Fibroblast of skin of right biceps (primary cell): ENCODE data around the gene SNIP1.
"Not testable (repeated sequence)": the region's sequence is repeated elsewhere in the genome, so short reads cannot be mapped to it uniquely, and the experiment has no call there.

Source experiments
- DNase-seq: peaks from one replicate; pipeline ENCODE4 v3.0.0-alpha.2; 2013

Gene SNIP1, protein sequence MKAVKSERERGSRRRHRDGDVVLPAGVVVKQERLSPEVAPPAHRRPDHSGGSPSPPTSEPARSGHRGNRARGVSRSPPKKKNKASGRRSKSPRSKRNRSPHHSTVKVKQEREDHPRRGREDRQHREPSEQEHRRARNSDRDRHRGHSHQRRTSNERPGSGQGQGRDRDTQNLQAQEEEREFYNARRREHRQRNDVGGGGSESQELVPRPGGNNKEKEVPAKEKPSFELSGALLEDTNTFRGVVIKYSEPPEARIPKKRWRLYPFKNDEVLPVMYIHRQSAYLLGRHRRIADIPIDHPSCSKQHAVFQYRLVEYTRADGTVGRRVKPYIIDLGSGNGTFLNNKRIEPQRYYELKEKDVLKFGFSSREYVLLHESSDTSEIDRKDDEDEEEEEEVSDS

GRCh38 chr1:37553927-37554808 lies at the start of gene SNIP1:
SNIP1 (minus strand) TSS chr1:37554293; CDS start chr1:37554229, 64 bp downstream.
- DNase-seq, result peak; percentile 93

- peak; percentile 30 for DNase-seq
Observed at GRCh38 chr1:37602750-37603694, 48.9 kb upstream of the SNIP1 start.

DNA sequence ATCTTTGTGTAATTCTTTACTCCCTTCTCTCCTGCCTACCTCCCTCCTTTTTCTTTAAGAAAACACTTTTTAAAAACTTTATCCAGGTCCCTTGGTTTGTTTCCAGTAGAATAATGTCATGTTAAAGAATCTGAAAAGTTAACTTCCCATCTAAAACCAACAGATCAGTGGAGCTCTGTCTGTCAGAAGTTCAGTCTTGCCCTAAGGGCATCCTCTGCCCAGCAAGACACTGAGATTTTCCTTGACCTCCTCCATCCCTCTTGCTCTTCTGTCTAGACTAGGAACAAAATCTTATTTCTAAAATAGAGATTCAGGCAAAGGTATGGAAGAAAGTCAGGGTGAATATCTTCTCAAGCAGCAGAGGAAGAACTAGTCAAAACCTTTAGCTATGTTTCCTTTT lies 47.3 kb upstream of the SNIP1 start:
- DNase-seq, result no peak

DNA sequence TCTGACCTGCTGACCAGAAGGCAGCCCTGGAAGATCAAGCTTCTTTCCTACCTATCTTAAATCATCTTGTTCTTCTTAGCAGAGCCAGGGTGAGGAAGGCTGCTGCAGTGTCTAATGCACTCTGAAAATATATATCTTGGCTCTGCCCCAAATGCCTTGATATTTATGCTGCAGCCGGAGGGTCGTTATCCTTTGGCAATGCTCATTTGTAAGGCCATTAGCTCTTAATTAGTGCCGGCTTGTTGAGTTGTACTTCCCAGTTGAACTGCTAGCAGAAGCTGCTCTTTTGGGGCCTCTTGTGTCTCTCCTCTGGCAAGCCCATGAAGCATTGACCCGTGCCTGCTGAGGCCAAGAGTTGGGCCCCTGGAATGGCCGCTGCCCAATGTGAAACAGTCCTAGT lies 45.8 kb upstream of the SNIP1 start:
- DNase-seq, result no peak

- DNase-seq, result no peak
Observed at GRCh38 chr1:37596182-37596667, 42.1 kb upstream of the SNIP1 start.

DNA sequence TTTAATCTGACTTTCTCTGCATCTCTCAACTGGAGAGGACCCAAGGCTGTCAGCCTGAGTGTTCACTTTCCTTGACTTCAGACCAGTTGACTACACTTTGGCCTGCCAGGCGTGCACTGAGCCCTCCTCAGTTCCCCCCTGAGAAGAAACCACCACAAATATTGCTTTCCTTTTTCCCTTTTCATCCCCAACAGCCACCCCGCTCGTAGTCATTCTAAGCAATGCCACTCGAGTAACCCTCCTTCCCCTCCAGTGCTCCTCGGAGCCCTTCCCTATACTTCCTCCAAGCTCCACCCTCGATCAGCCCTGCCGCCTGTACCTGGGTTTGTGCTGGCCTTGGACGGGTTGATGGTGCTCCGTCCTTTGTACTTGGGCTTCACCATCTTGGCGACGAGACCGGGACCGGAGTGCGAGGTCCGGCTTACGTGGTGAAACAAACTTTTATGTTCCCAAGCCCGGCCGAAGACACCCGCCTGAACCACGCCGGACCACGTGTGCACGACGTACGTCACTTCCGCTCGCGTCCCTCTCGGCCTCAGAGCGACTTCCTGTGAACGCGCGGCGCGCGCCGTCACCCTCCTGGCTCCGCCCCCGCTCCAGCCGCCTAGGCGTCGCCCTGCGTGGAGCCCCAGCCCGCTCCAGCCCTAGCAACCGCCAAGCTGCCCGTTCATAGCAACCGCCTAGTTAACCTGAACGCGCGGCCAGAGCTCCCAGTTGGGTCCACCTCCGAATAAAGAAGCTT lies 41.5 kb upstream of the SNIP1 start, which contains the start of gene GNL2:
Gene GNL2, minus strand, starts transcription at position 498 of the 742 bp plus-strand sequence. Its CDS starts 115 bp downstream, at position 383.
- peak; percentile 95 for DNase-seq

DNA sequence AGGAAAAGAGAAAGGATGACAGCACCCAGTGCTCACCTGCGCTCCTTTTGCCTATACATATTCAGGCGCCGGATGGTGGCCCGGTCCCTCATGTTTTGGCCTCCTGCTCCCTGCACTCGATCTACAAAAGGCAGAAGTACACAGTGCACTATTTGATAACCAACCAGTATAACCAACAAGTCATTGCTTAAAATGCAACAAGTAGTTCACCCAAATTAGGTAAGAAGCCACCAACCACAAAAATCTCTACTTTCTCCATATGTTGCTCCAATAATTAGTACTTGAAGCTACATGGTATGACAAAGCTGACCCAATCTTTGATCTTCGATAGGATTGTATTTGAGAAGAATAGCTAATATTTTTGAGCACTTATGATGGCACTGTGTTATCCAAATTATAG lies 39.6 kb upstream of the SNIP1 start:
- DNase-seq, result no peak

DNA sequence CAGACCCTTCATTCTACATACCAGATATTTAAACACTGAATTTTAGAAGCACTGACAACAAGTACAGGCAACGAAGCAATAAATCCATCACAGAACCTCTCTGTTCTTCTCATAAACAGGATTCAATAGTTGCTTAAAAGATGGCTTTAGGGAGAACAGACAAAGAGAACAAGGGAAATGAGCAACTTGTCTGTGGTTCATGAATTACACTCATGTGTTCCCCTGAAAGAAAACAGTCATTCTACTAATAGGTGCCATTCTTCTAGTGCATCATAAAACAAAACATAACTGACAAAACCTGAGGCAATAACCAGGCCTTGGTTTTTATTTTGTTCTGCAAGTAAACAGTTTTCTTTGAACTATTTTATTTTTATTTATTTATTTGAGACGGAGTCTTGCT lies 34.8 kb upstream of the SNIP1 start:
- DNase-seq, result no peak

DNA sequence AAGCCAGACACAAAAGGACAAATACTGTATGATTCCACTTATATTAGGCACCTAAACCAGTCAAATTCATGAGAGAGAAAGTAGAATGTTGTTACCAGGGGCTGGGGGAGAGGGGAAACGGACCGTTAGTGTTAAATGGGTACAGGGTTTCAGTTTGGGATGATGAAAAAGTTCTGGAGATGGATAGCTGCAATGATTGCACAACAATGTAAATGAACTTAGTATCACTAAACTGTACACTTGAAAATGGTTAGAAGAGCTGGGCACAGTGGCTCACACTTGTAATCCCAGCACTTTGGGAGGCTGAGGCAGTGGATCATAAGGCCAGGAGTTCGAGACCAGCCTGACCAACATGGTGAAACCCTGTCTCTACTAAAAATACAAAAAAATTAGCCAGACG lies 30.5 kb upstream of the SNIP1 start:
- not testable (repeated sequence) for DNase-seq

DNA sequence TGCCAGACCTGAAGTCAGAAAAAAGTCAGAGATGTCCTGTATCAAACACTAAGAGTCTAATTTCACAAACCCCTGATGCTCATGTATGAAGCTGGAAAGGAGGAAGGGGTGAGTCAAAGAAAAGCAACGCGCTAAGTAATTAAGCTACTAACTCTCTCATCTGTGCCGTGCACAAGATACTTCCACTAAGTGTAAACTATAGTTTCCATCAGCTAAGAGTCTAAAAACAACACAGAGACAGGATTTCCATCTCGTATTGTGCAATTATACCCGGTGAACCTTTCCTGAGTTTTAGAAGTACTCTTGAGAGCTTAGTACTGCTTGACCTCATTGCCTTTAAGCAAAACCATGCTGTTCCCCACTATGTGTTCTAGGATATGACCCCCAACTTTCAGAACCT lies 21.6 kb upstream of the SNIP1 start:
- DNase-seq, result peak; percentile 54

DNA sequence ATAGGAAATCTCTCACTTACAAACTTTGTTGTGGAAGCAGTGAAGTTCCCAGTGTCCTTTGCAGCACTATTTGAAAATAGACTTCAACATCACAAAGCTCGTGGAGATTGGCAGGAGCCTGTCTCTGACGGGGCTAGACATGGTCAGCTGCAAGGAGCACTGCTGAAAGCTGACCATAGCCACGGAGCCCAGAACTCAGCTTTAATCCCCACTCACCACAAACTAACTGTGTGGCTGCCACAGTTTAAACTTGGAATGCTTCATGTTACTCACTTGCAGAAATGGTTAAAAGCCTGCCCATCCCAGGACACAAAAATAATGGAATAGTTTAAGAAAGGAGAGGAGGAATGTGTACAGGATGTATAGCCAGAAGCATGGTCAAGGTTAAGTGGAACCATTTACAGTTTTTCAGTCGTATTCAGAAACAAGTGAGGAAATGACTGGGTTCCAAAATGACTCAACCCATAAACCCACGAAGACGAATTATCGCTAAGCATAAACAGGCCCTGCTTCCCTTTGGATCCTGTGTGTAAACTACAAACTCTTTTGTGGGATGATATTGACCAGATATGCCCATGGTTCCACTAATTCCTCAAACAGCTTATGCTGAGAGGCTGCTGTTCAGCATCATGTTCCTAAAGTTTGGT lies 20.9 kb upstream of the SNIP1 start:
- DNase-seq, result peak; percentile 84

DNA sequence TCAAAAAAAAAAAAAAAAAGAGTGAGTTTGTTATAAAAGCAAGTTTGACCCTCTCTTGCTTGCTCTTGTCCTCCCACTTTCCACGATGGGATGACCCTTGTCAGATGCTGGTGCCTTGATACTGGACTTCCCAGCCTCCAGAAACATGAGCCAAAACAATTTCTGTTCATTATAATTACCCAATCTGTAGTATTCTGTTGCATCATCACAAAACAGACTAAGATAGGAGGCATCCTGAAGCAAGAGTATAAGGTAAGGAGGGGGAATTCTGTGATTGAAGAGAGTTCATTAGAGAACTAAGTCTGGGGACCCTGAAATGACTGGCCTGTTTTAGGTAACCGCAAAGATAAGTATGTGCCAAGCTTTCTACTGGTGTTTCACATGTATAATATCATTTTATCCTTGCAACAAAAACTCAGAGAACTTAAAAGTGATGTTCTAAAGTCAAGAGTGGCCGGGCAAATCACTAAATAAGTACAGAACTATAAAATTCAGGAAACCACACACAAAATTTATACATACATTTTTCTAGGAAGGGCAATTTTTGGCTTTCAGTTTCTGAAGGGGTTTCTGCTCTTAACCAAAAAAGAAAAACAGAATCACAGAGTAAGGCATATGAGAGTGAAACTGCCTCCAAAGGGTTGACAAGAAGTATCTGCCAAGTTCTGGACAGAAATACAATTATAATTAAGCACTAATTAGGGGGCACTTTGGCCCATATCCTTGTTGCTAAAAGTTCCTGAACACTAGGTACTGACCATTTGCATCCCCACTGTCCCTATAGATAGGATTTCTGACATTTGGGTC lies 16.6 kb upstream of the SNIP1 start:
- DNase-seq, result no peak

GRCh38 chr1:37567023-37567422 lies 12.9 kb upstream of the SNIP1 start:
- DNase-seq, result no peak

GRCh38 chr1:37564892-37565291 lies 10.8 kb upstream of the SNIP1 start:
- no peak for DNase-seq

DNA sequence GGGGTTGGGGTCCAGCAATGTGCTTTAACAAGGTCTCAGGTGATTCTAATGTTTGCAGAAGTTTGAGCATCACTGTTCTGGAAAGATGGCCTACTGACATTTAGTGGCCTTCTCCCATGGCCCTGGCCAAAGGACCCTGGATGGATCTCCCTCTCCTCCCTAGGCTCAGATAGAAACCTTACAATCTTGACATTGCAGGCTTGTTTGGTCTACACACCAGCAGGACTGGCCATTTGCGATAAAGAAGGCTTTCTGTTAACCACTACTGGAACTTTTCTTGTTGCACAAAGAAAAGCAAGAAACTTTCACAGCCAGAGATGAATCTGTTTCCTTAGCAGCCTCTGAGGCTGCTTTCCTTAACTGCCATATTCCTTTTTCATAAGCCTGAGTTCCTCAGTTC lies 8.9 kb upstream of the SNIP1 start:
- DNase-seq, result no peak

- DNase-seq, result peak; percentile 49
Observed at GRCh38 chr1:37561133-37562132, 7.3 kb upstream of the SNIP1 start.

- DNase-seq, result no peak
Observed at GRCh38 chr1:37560401-37561132, 6.5 kb upstream of the SNIP1 start.

DNA sequence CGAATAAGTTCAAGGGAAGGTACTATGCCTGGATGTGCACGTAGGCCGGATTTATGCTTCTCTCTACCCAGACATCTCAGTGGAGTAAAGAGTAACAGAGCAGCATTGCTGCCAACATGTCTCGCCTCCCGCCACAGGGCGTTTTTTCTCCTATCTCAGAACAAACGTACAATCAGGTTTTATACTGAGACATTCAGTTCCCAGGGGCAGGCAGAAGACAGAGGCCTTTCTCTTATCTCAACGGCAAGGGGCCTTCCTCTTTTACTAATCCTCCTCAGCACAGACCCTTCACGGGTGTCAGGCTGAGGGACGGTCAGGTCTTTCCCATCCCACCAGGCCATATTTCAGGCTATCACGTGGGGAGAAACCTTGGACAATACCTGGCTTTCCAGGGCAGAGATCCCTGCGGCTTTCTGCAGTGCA lies 5.9 kb upstream of the SNIP1 start:
- not testable (repeated sequence) for DNase-seq
